Activated CD8-positive, alpha-beta memory T cell treated with anti-CD3 and anti-CD28 coated beads for 48 hours (primary cell): ENCODE data around the gene ELMOD1.

Experiments used
- DNase-seq, 3 experiments: peaks; one replicate each; pipeline ENCODE4 v3.0.0-alpha.2; 2020; ENCODE audit warnings: low read depth in 2 of 3, low spot score in 2 of 3

The ELMOD1 gene

DNA sequence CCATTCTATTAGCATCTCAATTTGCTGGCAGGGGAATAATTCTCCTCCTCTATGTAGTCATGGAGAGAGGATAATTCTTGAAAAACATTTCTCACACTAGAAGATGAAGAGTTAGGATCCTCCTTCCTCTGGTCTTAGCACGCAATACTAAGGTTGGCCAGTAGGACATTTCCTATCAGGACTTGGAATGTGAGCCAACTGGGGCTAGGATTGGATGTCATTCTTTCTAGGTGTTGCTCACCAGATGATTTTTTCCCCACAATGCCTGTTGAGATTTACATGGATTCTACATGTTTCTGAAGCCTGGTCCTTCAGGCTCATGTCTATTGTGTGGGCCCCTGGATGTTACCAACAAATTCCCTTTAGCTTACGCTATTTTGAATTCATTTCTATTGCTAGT is 92.9 kb downstream of the ELMOD1 start:
- DNase-seq, result no peak

GRCh38 chr11:107688322-107688918 is 97.5 kb downstream of the ELMOD1 start:
- no peak for DNase-seq

GRCh38 chr11:107689317-107690202 is 98.6 kb downstream of the ELMOD1 start:
- peak; percentile 4 to 29 (median 12) for DNase-seq

DNA sequence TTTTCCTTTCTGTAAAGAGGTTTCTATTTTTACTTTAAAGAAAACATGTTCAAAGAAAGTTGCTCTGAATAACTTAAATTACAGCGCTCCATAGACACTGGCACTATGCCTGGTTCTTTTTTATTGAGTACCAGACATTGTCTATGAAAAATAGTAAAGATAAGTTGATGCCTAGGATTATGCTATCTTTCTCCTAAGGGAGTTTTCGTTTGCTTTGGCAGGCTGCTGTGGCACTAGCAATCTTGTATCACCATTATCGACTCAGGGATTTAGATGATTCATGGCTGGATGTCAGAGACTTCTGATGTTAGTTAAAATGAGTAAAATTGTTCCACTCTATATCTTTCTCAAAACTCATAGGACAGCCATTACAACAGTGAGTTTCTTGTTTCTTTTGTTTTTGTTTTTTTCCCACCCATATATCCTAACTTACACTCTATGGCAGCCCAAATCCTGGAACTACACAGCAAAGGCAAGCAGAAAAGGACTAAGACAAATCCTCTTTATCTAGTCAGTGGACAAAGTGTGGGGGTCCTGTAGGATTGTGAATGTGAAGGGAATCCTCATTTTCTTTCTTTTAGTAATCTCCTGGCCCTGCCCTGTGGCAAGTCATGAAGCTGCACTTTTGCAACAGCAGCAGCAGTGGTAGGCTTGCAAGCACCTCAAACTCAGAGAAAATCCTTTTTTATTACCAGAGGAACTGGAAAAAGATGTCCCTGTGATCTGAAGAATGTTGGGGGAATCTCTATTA is 100.2 kb downstream of the ELMOD1 start:
- no peak for DNase-seq

DNA sequence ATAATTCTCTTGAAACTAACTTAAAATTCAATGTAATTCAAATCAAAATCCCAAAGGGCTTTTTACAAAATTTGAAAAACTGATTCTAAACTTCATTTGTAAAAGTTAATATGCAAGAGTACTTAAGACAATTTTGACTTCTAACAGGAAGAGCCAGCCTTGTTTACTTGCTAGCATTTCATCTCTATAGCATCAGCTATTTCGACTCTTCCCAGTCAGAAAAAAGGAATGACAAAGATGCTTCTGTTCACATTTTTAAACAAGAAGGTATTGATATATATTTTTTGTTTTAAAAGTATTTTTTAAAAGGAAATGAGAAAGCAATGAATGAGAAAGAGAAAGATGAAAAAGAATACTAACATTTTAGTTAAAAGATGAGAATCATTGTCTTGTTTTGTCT is 104.5 kb downstream of the ELMOD1 start:
- DNase-seq, result no peak

GRCh38 chr11:107696140-107696539 is 105.2 kb downstream of the ELMOD1 start:
- DNase-seq, result no peak

DNA sequence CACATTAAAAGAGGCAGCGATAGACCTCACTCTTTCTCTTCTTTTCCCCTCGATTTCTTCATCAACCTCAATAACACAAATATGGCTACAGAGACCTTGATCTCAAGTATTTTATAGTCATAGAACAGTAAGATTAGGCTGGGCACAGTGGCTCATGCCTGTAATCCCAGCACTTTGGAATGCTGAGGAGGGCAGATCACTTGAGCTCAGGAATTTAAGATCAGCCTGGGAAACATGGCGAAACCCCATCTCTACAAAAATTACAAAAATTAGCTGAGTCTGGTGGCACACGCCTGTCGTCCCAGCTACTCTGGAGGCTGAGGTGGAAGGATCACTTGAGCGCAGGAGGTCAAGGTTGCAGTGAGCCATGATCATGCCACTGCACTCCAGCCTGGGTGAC is 106.3 kb downstream of the ELMOD1 start:
- no peak for DNase-seq

- no peak for DNase-seq
Observed at GRCh38 chr11:107699371-107700285, 108.7 kb downstream of the ELMOD1 start.

DNA sequence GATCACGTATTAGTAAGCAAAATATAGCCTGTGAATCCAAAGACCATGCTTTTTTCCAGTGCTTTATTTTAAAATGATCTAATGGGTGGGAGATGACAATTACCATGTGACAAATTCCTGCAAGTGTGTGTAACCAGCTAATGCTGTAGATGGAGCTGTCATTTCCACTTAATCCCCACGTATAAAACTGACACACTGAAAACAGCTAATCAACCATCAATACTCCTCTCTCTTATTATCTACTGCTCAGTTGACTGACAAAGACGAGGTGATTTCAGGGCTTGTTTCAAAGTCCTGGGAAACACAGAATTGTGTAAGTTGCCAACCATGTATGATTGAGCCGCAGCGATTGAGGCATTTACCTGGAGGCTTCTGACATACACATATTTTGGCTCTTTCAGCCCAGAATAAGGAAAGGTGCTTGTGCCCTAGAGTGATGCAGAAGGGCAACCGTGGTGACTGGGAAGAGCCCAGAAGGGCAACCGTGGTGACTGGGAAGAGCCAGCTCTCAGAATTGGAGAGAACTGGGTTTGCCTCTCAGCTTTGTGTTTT is 111.2 kb downstream of the ELMOD1 start:
- DNase-seq, result no peak

DNA sequence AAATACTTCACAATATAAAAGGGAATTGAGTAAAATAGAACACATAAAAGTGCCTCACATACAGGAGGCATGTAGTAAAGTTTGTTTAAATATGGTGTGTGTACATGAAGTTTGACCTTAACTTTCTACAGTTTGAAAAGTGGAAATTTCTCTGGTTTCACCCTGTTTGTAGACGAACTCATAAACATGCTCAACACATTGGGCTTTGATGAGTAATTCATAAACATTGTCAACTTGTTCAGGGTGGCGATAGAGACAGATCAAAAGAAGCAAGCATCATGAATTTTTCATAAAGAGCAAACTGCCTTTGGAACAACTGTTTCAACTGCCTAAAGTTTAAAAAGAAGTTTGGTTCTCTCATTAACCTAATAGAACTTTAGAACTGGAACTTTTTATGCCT is 111.8 kb downstream of the ELMOD1 start:
- no peak for DNase-seq

DNA sequence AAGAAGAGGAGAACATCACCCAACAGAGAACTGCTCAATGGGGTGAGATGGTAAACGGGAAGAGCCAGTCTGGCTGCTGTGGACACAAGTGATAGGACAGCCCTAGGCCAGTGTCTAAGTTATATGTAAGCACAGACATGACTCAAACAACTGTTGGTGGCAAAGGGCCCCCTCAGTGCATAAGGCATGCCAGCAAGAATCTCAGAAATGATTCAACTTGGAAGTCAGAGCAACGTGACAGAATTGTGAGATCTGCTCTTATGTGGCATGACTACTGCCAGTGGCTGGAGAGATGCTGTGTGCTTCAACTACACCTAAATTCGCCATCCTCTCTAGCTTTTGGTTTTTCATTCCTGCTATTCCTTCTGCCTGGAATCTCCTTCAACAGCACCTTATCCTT is 113.5 kb downstream of the ELMOD1 start:
- DNase-seq, result no peak

DNA sequence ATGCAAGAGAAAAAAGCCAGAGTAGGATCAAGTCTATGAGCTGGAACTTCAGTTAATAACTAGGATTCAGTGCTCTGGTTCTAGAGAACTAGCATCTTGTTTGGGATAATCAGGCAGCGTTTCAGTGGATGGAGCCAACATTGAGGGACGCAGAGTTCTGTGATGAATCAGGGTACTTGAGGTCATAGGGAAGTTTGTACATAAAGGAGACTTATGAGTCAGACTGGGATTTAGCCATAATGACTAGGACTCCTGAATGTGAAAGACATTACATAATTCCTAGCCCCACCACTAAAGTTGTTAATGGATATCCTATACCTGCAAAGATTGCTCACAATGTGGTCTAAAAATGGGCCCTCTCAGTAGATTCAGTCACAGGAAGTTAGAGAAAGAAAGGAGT is 114.1 kb downstream of the ELMOD1 start:
- no peak for DNase-seq

- DNase-seq, result no peak
Observed at GRCh38 chr11:107706531-107706930, 115.6 kb downstream of the ELMOD1 start.

DNA sequence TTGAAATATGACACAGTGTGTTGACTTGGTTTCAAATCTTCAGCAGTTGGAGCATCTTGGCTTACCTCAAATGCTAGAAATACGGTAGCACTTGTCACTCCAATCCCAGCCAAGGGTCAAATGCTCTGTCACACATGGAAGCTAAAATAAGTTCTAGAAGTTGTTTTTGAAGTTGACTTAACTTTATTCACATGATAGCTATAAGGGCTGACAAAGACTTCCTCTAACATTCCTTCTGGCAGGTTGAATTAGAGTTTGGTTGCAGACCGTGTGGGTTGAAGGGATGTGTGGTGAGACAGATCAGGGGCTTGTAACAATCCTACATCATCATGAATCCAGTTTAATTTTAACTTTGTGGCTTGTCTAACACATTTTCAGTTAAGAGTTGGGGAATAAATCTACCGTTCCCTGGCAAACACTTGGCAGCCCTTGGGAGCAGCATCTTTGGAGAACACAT is 116.3 kb downstream of the ELMOD1 start:
- DNase-seq, result no peak

- no peak for DNase-seq
Observed at GRCh38 chr11:107707807-107708206, 116.9 kb downstream of the ELMOD1 start.

- DNase-seq, result no peak
Observed at GRCh38 chr11:107708792-107709191, 117.8 kb downstream of the ELMOD1 start.

- no peak for DNase-seq
Observed at GRCh38 chr11:107710301-107710700, 119.4 kb downstream of the ELMOD1 start.

GRCh38 chr11:107711861-107712755 is 121.2 kb downstream of the ELMOD1 start, which contains the start of gene SLN:
SLN (minus strand) TSS chr11:107712056.
- no peak for DNase-seq

GRCh38 chr11:107713009-107713408 is 122.1 kb downstream of the ELMOD1 start:
- no peak for DNase-seq
